HG02759 (cell line): ENCODE data around the gene UFD1.

Source experiments
- ATAC-seq: cut with Tn5 transposase; IDR thresholded peaks from one replicate; pipeline ENCODE4 v1.9.1; 2021; ENCODE audit warnings: mild to moderate bottlenecking, moderate library complexity; ENCODE audit not compliant: unreplicated experiment

UFD1 gene

GRCh38 chr22:19516378-19517170, 37.6 kb upstream of the UFD1 start:
- ATAC-seq, result no peak

DNA sequence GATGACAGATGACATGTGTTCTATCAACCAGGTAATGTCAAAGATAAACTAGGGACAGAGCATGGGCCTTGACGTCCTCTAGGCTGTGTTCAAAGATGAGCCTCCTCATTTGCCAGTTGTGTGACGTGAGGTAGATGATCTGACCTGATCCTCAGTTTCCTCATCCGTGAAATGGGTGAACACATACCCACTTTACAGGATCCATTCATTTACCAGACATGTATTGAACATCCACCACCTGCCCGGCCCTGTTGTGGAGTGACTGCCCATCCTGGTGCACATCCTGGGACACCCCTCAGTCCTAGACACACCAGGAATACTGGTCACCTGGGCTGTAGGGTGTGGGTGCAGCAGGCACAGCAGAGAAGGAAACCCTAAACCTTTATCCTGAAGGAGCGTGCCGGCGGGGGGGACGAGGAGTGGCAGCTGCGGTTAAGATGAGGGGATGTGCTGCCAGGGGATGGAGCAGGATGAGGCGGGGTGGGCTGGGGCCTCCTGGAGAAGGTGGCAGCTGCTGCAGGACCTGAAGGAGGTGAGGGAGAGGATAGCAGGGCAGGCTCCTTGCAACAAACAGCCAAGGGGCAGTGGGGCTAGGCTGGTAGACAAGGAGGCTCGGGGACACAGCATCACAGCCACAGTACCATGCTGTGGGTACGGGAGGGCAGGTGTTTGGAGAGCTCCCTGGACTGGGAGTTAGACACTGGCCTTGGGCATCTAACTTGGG, 36.8 kb upstream of the UFD1 start:
- ATAC-seq, result no peak

GRCh38 chr22:19514831-19515565, 36.0 kb upstream of the UFD1 start:
- no peak for ATAC-seq

- ATAC-seq, result no peak
Measured at GRCh38 chr22:19513823-19514222, 34.8 kb upstream of the UFD1 start.

DNA sequence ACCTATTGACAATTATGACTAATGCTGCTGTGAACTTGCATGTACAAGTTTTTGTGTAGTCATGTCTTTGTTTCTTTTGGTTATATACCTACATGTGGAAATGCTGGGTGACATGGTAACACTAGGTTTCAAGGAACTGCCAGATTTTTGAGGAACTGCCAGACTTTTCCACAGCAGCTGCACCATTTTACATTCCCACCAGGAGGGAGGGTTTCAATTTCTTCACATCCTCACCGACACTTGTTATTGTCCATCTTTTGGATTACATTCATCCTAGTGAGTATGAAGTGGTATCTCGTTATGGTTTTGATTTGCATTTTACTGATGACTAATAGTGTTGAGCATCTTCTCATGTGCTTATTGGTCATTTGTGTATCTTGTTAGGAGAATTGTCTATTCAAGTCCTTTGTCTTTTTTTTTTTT, 31.9 kb upstream of the UFD1 start:
- no peak for ATAC-seq

- no peak for ATAC-seq
Measured at GRCh38 chr22:19509923-19510322, 30.9 kb upstream of the UFD1 start.

DNA sequence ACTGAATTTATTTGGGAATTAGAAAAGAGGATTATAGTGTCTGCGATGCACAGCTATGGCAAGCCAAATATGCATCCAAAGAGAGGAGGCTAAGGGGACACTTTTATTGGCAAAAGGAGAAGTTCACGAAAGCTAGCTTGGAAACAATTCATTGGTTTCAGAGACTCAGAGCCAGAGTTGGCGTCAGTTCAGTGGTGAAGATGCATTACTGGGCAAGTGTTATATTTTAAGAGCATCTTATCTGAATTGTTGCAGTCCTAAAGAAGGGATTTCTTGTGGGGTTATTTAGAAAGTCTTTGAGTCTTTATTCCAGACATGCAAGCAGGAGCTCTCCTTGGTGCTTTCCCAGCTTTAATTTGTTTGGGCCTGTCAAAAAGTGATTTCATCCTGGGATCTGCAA, 30.2 kb upstream of the UFD1 start:
- no peak for ATAC-seq

GRCh38 chr22:19508024-19508776, 29.2 kb upstream of the UFD1 start:
- no peak for ATAC-seq

DNA sequence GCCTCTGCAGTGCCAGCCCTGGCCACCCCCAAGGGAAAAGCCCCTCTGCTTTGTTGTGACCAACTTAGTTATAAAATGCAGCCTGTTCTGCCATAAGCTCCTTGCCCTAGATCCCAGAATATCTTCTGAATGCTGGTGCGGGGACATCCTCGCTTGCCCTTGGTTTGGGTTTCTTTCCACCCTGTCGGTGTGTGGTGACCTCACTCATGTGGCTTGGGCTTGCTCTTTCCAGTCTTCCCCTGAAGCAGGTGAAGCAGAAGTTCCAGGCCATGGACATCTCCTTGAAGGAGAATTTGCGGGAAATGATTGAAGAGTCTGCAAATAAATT, 28.5 kb upstream of the UFD1 start:
- no peak for ATAC-seq

DNA sequence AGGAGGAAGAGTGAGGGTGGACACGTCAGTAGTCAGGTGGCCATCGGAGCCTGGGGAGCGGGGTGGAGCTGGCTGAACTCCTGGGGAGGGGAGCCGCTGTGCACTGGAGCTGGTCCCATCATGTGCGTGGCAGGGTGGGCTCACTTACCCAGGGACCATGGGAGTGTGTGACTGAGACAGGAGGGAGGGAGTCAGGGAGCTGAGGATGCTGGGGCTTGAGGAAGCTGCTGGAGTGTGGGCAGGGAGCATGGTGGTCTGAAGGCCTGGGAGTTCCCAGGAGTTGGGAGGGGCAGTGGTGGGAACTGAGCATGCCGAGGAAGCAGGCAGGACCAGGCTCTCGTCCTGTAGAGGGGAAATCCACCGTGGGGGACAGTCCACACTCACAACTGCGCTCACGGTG, 27.2 kb upstream of the UFD1 start:
- no peak for ATAC-seq

DNA sequence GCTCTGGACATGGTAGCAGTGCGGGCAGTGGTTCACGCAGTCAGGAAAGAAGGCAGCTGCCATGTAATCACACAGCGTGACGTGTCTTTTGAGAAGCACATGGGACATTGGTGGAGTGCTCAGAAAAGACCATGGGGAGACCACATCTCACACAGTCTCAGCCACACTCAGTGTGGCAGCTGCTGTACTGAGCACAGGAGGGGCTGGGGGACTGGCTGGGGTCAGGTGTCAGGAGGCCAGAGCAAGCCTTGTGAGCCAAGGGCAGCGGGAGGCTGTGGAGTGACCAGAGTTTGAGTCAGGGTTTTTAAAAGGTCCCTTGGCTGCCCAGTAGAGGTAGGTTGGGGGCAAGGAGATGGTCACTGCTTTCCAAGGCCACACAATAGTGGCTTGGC, 26.7 kb upstream of the UFD1 start:
- no peak for ATAC-seq

- no peak for ATAC-seq
Measured at GRCh38 chr22:19504900-19505734, 26.1 kb upstream of the UFD1 start.

GRCh38 chr22:19503869-19504268, 24.9 kb upstream of the UFD1 start:
- ATAC-seq, result no peak

DNA sequence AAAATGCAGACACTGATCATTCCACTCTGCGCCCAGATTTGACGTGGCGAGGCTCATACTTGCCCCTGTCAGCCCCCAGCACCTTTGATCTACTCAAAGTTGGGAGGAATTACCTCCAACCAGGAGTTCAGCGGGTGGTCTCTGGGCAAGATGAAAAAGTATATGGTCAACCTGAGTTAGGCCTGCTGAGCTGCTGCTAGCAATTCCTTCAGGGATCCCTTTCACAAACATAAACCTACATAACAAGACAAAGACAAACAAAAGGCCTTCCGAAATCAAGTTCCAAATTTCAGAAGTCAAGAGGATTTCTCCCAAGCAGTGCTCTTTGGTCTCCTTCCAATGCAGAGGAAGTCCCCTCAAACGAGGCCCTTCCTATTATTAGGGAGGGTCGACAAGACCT, 24.4 kb upstream of the UFD1 start:
- no peak for ATAC-seq

- no peak for ATAC-seq
Measured at GRCh38 chr22:19501897-19502447, 23.0 kb upstream of the UFD1 start.

DNA sequence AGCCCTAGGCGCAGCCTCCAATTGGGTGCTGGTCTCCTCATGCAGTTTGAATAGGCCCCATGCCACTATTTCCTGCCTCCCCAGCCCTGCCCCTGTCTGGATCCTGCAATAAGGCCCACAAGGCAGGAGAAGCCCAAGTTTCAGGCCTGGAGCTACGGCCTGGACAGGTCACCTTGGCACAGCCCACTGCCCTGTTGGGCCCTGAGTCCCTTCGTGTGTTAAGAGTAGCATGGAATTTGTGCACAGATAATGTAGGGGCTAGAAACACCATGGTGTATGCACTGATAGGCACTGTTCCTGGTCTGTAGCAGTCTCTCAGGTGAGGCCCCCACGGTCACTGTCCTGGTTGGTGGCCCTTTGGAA, 20.9 kb upstream of the UFD1 start:
- ATAC-seq, result no peak

- ATAC-seq, result no peak
Measured at GRCh38 chr22:19499236-19499879, 20.4 kb upstream of the UFD1 start.

DNA sequence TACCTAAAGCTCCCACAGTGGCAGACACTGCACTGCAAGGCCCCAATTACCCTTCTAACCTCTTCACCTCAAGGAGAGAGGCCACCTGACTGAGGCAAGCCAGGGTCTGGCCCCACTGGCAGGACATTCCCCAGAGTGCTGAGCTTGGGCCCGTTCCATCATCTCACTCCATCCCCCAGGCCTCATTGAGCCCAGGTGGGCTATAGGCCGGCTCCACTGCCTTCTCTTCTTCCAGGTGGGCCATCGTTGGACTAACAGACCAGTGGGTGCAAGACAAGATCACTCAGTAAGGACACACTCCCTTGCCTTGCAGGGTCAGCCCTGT, 19.8 kb upstream of the UFD1 start:
- ATAC-seq, result no peak

GRCh38 chr22:19498154-19498865, 19.3 kb upstream of the UFD1 start:
- no peak for ATAC-seq
